ENCODE measurements around the gene COCH. TPM values are rescaled to one million over a fixed set of nuclear protein-coding genes. Genes with fewer than 3 reads are reported as not detected.

Gene COCH
- total RNA-seq (2014; rRNA removed; shearing (Covaris generic)), result 3.7 and 5.2 TPM in 2 replicates
- polyA plus RNA-seq (2015; cell fraction: cytosol; rRNA removed), result 4.2 and 4.8 TPM in 2 replicates
- polyA plus RNA-seq (2015; cell fraction: nucleus; rRNA removed), result 6.3 and 7.0 TPM in 2 replicates

DNA sequence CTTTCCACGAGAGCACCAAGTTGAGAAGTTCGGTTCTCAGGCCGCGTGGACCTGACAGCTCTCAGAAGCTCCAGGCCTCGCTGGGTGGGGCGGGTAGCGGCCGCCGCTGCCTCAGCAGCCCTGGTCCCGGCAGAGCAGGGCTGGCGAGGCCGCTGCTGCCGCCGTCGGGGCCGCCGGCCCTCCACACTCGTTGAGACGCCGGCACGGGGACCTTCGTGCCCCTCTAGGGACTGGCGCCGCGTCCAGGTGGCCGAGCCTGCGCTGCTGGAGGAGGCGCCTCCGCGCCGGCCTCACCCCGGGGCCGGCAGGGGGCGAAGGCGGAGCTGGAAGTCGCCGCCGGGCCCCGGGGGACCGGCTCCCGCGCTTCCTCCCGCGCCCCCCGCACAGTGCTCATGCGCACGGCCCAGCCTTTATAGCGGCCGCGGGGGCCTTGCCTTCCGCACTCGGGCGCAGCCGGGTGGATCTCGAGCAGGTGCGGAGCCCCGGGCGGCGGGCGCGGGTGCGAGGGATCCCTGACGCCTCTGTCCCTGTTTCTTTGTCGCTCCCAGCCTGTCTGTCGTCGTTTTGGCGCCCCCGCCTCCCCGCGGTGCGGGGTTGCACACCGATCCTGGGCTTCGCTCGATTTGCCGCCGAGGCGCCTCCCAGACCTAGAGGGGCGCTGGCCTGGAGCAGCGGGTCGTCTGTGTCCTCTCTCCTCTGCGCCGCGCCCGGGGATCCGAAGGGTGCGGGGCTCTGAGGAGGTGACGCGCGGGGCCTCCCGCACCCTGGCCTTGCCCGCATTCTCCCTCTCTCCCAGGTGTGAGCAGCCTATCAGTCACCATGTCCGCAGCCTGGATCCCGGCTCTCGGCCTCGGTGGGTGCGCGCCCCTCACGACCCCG, at the start of gene COCH:
Gene COCH (plus strand): TSS at position 440 of the 879 bp plus-strand sequence. CDS start 380 bp downstream, at position 820.
- DNase-seq (ENCODE audit: low read depth), result no peak

DNA sequence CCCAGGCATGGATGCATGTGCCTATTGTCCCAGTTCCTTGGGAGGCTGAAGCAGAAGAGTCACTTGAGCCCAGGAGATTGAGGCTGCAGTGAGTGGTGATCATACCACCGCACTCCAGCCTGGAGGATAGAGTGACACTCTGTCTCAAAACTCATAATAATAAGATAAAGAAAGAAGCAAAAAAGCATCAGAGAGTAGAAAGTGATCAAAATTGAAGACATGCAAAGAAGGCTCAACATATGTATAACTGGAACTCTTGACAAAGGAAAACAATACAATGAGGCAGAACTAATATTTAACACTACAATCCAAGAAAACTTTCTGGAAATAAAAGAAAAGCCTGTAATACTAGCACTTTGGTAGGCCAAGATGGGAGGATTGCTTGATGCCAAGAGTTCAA, 48.3 kb upstream of the COCH start:
- no peak for DNase-seq (ENCODE audit: low read depth)

- no peak for DNase-seq (ENCODE audit: low read depth)
These were observed 44.5 kb upstream of the COCH start for GRCh38 chr14:30829853-30830252.

- DNase-seq (ENCODE audit: low read depth), result no peak
These were observed 40.0 kb upstream of the COCH start for GRCh38 chr14:30834353-30834752.

- no peak for DNase-seq (ENCODE audit: low read depth)
These were observed 36.0 kb upstream of the COCH start for GRCh38 chr14:30838351-30838750.

DNA sequence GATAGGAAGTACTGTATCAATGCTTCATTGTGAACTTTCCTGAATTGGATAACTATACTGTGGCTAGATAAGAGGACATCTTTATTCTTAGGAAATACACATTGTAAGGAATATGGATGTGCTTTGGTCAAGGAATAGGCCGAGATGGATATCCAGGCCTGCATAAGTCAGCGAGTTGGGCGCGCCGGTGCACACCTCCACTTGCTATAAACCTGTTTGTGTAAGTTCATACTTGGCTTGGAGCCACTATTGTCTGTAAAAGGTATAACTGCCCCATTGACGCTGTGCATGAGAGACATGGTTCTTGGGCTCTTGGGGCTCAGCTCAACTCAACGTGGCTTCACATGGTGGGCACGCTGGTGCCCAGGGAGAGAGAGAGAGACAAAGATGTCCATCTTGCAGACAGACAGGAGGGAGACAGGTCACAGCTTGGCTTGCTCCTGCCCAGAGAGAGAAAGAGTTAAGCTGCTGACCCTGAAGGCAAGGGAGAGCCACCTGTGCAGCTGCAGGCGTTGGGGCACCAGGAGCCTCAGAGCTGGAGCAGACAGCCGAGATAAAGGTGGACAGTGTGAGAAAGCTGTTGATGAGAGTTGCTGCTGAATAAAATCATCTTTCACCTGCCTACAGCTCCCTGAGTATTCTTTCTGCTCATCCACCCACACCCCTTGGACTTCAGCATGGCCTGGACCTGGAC, 34.1 kb upstream of the COCH start:
- DNase-seq (ENCODE audit: low read depth), result no peak

- DNase-seq (ENCODE audit: low read depth), result no peak
These were observed 31.9 kb upstream of the COCH start for GRCh38 chr14:30842431-30842830.

DNA sequence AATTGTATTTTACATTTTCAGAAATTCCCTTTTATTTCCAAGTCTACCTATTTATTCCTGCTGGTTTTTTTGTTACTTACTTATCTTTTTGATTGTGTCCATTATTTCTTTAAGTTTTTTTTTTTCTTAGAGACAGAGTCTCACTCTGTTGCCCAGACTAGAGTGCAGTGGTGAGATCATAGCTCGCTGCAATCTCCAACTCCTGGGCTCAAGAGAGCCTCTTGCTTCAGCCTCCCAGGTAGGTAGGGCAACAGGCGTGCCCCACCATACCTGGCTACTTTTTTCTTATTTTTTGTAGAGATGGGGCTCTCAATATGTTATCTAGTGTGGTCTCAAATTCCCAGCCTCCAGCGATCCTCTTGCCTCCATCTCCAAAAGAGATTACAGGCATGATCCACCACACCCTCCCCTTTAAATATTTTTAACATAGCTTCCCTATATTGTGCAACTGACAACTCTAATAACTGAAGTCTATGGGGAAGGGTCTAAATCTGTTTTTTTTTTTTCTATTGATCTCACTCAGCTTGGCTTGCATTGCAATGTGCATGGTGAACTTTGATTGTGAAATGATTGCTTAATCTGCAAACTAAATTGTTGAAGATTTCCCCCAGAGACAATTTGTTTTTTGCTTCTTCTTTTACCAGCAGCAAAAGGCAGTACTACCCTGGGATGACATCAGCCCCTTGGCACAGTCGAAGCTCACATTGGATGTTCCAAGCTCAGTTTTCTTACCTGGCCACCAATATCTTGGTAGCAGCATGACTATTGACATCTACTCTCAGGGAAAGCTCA, 25.7 kb upstream of the COCH start:
- DNase-seq (ENCODE audit: low read depth), result no peak

DNA sequence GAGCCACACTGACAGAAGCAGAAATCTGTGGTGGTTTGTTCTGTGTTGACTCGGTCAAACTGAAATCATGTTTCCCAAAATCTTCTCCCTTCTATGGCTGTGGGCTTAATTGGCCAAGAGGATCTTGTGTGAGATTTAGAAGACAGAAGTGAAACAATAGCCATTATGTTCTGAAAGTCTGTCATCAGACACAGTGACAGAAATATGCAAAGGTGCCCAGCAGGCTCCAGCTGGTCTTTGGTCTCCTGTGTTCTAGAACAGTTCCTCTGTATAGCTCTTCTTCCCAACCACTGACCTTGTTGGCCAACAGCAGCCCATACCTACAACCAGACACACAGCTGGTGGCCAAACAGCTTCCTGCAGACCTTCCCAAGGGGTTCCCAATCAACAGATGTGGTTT, 25.0 kb upstream of the COCH start:
- DNase-seq (ENCODE audit: low read depth), result no peak

GRCh38 chr14:30849983-30850382, 24.4 kb upstream of the COCH start:
- no peak for DNase-seq (ENCODE audit: low read depth)

DNA sequence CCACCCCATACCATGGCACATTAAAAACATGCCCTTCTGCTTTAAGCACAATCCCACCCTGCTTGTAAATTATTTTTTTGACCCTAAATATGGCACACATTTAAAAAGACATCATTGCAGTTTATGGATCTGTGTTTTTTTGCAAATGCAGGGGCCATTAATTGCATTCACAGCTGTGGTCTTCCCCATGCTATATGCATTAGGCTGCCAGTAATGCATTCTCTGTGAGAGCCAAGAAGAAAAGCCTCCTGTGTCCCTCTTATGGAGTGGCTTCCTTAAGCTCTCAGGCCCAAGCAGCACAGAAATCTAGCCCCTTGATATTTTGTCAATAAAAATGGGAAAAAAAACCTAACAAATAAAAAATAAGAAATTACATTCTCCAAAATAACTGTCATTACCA, 20.4 kb upstream of the COCH start:
- DNase-seq (ENCODE audit: low read depth), result no peak

DNA sequence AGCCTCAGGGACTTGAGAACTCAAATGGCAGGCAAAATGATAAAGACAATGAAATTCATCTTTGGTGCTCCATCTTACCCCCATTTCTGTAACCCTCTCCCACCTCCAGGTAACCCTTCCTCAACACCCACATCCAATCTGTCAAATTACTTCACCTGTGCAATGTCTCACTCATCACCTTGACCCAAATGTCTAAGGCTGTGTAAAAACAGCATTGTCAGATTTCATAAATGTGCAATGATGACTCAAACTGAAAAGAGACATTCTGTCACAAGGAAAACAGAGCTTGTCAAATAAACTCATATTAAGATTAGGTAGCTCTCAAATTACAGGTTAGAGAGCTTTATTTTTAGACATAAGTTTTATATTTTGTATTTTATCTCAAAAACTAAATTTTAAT, 19.9 kb upstream of the COCH start:
- DNase-seq (ENCODE audit: low read depth), result no peak

DNA sequence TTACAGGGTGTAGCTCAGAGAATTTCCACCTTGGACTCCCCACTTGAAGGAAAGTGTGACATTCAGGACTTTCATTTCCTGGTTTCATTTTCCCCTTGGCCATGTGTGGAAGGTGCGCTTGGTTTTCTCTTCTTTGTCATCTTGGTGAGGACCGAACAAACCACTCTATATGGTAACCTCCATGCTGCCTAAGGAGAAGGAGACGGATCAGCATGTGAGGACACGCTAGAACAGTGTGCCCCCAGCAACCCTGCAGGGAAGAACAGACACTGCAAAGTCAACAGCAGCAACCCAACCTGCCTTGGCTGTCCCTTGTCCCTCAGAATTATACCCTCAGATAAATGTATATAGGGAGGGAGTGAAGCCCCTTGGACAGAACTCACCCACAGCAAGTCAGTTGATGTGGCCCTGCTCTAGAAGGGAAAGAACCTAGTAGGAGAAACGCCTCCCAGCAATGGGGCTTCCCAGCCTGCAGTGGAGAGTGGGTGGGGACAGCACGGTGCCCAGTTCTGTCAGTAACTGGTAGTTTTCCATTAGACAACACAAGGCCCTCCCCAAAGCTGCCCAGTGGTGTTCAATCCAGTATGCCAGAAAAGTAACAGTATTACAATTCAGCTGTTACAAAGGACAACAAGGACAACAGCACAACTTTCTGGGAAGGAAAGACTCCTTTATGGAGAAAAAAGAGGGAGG, 18.9 kb upstream of the COCH start:
- DNase-seq (ENCODE audit: low read depth), result no peak

DNA sequence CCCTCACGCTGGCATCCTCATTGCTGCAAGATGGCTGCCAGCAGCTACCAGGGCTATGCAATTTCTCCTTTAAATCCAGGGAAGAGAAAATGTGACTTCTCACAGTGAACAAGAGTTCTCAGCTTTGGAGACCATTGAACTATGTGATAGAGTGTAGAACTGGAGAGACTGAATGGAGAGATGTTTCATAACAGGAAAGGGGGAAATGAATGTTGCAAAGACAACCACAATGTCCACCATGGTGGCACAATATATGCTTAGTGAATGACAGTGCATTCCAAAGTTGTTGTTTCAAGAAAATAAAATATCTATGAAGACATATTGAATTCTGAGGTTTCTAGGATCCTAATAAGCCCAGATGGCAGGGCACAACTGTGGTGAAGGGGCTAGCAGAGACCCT, 13.2 kb upstream of the COCH start:
- DNase-seq (ENCODE audit: low read depth), result no peak

DNA sequence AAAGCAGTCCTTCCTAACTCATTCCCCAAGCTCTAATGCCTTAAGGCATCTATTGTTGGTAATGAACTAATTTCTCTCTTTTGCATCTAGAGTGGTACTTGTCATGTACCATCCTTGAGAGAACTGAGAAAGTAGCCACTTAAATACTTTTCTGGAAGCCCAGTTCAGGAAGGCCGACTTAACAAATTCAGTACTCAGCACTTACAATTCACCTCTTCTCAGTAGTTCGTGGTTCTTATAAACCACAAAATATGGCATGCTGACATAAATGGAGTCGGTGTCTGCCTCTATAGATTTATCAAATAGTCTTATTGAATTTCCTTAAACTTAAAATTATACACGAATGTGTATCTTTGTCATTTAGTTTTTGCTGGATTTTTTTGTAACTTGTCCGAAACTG, 9.4 kb upstream of the COCH start:
- no peak for DNase-seq (ENCODE audit: low read depth)

- DNase-seq (ENCODE audit: low read depth), result no peak
These were observed 5.6 kb upstream of the COCH start for GRCh38 chr14:30868736-30869135.

GRCh38 chr14:30869551-30870155, 4.7 kb upstream of the COCH start:
- DNase-seq (ENCODE audit: low read depth), result no peak

GRCh38 chr14:30872602-30873001, 1.8 kb upstream of the COCH start:
- DNase-seq (ENCODE audit: low read depth), result no peak

- DNase-seq (ENCODE audit: low read depth), result no peak
These were observed 845 bp upstream of the COCH start for GRCh38 chr14:30873308-30874119.

Data from HT1080 (cell line).